Measurements from ENCODE around the gene CYP4F3. TPM values are rescaled to one million over a fixed set of nuclear protein-coding genes. Genes with fewer than 3 reads are reported as not detected.

The CYP4F3 gene
- total RNA-seq, 2 experiments from 2014 or later, result not detected

GRCh38 chr19:15615526-15615925, 25.2 kb upstream of the CYP4F3 start:
- H3K4me1 ChIP-seq (ENCODE audit: insufficient read depth, low read length), result no peaks in the 10 kb centered on the region
- Mint-ChIP-seq H3K4me3 (no peak overlapping the region), H3K36me3 (ENCODE audit: low read depth) (no peaks in the 10 kb centered on the region), H3K27me3 (peaks cover 13% of the 10 kb centered on the region), H3K9me3 (no peaks in the 10 kb centered on the region), H3K4me1 (ENCODE audit: low read depth) (no peaks in the 10 kb centered on the region), H3K27ac (no peak overlapping the region)
- DNase-seq (no peak), ATAC-seq (ENCODE audit: poor library complexity) (no peak)
- no peak overlapping the region for H3K4me3 ChIP-seq (ENCODE audit: low read length)
- intact Hi-C loops (cut with DNase I, micrococcal nuclease), result no loop called here
- TF ChIP-seq, protein P1, sequence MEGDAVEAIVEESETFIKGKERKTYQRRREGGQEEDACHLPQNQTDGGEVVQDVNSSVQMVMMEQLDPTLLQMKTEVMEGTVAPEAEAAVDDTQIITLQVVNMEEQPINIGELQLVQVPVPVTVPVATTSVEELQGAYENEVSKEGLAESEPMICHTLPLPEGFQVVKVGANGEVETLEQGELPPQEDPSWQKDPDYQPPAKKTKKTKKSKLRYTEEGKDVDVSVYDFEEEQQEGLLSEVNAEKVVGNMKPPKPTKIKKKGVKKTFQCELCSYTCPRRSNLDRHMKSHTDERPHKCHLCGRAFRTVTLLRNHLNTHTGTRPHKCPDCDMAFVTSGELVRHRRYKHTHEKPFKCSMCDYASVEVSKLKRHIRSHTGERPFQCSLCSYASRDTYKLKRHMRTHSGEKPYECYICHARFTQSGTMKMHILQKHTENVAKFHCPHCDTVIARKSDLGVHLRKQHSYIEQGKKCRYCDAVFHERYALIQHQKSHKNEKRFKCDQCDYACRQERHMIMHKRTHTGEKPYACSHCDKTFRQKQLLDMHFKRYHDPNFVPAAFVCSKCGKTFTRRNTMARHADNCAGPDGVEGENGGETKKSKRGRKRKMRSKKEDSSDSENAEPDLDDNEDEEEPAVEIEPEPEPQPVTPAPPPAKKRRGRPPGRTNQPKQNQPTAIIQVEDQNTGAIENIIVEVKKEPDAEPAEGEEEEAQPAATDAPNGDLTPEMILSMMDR (IDR thresholded peaks at IDR 0.05), result no peak
- ChIA-PET CTCF (no interaction called here), POLR2A (no interaction called here)
- H3K36me3 ChIP-seq (ENCODE audit: insufficient read depth, low read length), result no peaks in the 10 kb centered on the region
- H3K27ac ChIP-seq (ENCODE audit: low read depth in 1 of 2, low read length in 2 of 2), result no peak overlapping the region
- H3K27me3 ChIP-seq (ENCODE audit: control insufficient read depth in 1 of 2, insufficient read depth in 2 of 2, low read length in 2 of 2), result peaks cover 0 to 3% of the 10 kb centered on the region in 2 experiments
- H3K9me3 ChIP-seq (ENCODE audit: control insufficient read depth in 1 of 2, insufficient read depth in 1 of 2, low read length in 2 of 2), result peaks cover 0 to 9% of the 10 kb centered on the region in 2 experiments

GRCh38 chr19:15616183-15616582, 24.5 kb upstream of the CYP4F3 start:
- peaks cover 0 to 9% of the 10 kb centered on the region in 2 experiments for H3K9me3 ChIP-seq (ENCODE audit: control insufficient read depth in 1 of 2, insufficient read depth in 1 of 2, low read length in 2 of 2)
- peaks cover 0 to 3% of the 10 kb centered on the region in 2 experiments for H3K27me3 ChIP-seq (ENCODE audit: control insufficient read depth in 1 of 2, insufficient read depth in 2 of 2, low read length in 2 of 2)
- Mint-ChIP-seq H3K4me1 (ENCODE audit: low read depth) (no peaks in the 10 kb centered on the region), H3K9me3 (no peaks in the 10 kb centered on the region), H3K4me3 (no peak overlapping the region), H3K27ac (no peak overlapping the region), H3K36me3 (ENCODE audit: low read depth) (no peaks in the 10 kb centered on the region), H3K27me3 (peaks cover 17% of the 10 kb centered on the region)
- H3K36me3 ChIP-seq (ENCODE audit: insufficient read depth, low read length), result no peaks in the 10 kb centered on the region
- no peak overlapping the region for H3K27ac ChIP-seq (ENCODE audit: low read depth in 1 of 2, low read length in 2 of 2)
- no peak overlapping the region for H3K4me3 ChIP-seq (ENCODE audit: low read length)
- no peak for ATAC-seq (ENCODE audit: poor library complexity)
- CTCF ChIA-PET, result interaction anchor here (0.6 kb wide), 1 partner anchor 1098 kb away, joined by 4 read pairs; no protein-coding TSS in a partner anchor
- TF ChIP-seq, protein P1 (IDR thresholded peaks at IDR 0.05), result no peak
- POLR2A ChIA-PET, result no interaction called here
- DNase-seq, result no peak
- intact Hi-C loops (cut with DNase I, micrococcal nuclease), result no loop called here
- no peaks in the 10 kb centered on the region for H3K4me1 ChIP-seq (ENCODE audit: insufficient read depth, low read length)

- intact Hi-C loops (cut with DNase I, micrococcal nuclease), result no loop called here
- Histone ChIP-seq H3K4me1 (ENCODE audit: insufficient read depth, low read length) (no peaks in the 10 kb centered on the region), H3K27ac (ENCODE audit: low read depth in 1 of 2, low read length in 2 of 2) (no peak overlapping the region), H3K9me3 (ENCODE audit: control insufficient read depth in 1 of 2, insufficient read depth in 1 of 2, low read length in 2 of 2) (peaks cover 0 to 9% of the 10 kb centered on the region in 2 experiments), H3K4me3 (ENCODE audit: low read length) (no peak overlapping the region), H3K36me3 (ENCODE audit: insufficient read depth, low read length) (no peaks in the 10 kb centered on the region), H3K27me3 (ENCODE audit: control insufficient read depth in 1 of 2, insufficient read depth in 2 of 2, low read length in 2 of 2) (peaks cover 0 to 4% of the 10 kb centered on the region in 2 experiments)
- POLR2A ChIA-PET, result no interaction called here
- no peak overlapping the region for H3K27ac Mint-ChIP-seq
- CTCF ChIA-PET, result interaction anchor here (0.6 kb wide), 1 partner anchor 1098 kb away, joined by 4 read pairs; no protein-coding TSS in a partner anchor
- no peak overlapping the region for H3K4me3 Mint-ChIP-seq
- ATAC-seq (ENCODE audit: poor library complexity) (no peak), DNase-seq (no peak)
- H3K27me3 Mint-ChIP-seq, result peaks cover 23% of the 10 kb centered on the region
- no peaks in the 10 kb centered on the region for H3K9me3 Mint-ChIP-seq
- H3K36me3 Mint-ChIP-seq (ENCODE audit: low read depth), result no peaks in the 10 kb centered on the region
- TF ChIP-seq, protein P1 (IDR thresholded peaks at IDR 0.05), result no peak
- H3K4me1 Mint-ChIP-seq (ENCODE audit: low read depth), result no peaks in the 10 kb centered on the region
Measured at GRCh38 chr19:15616627-15617270, 23.9 kb upstream of the CYP4F3 start.
